Neural crest cell (in vitro differentiated cells): ENCODE measurements around the gene MPP3. TPM values are rescaled to one million over a fixed set of nuclear protein-coding genes. Genes with fewer than 3 reads are reported as not detected.
A peak's percentile ranks its signal among the peaks of the same experiment; 100 is the strongest.

Source experiments
- DNase-seq: peaks from one replicate; pipeline ENCODE4 v3.0.0; 2021; ENCODE audit warnings: low read depth, mixed read lengths, low spot score
- H3K27ac Mint-ChIP-seq: one replicate; pipeline ENCODE4 v1.8.0; 2021; ENCODE audit warnings: mild to moderate bottlenecking, mixed read lengths; ENCODE audit not compliant: unreplicated experiment
- H3K27me3 Mint-ChIP-seq: 2 replicates; pipeline ENCODE4 v1.8.0; 2021; ENCODE audit warnings: low read depth, mild to moderate bottlenecking, mixed read lengths
- H3K36me3 Mint-ChIP-seq: 2 replicates; pipeline ENCODE4 v1.8.0; 2021; ENCODE audit warnings: low read depth, mild to moderate bottlenecking, mixed read lengths
- H3K4me1 Mint-ChIP-seq: 2 replicates; pipeline ENCODE4 v1.8.0; 2021; ENCODE audit warnings: mixed read lengths
- H3K4me3 Mint-ChIP-seq: one replicate; pipeline ENCODE4 v1.8.0; 2021; ENCODE audit warnings: mild to moderate bottlenecking, mixed read lengths
- H3K9me3 Mint-ChIP-seq: 2 replicates; pipeline ENCODE4 v1.8.0; 2021; ENCODE audit warnings: mixed read lengths
- total RNA-seq: library from RNA; stranded (reverse); gene quantifications from 2 replicates; pipeline ENCODE4 v1.2.1, GENCODE V29; 2021
- TF ChIP-seq, protein P1 (sequence below): fragments of 200-600 bp; sonication (generic); conservative IDR thresholded peaks from 2 replicates; pipeline ENCODE4 v1.5.0; 2021; ENCODE audit warnings: antibody characterized with exemption, mild to moderate bottlenecking

The MPP3 gene
- total RNA-seq, 1 donor from 2014 or later = 14.4 TPM

DNA sequence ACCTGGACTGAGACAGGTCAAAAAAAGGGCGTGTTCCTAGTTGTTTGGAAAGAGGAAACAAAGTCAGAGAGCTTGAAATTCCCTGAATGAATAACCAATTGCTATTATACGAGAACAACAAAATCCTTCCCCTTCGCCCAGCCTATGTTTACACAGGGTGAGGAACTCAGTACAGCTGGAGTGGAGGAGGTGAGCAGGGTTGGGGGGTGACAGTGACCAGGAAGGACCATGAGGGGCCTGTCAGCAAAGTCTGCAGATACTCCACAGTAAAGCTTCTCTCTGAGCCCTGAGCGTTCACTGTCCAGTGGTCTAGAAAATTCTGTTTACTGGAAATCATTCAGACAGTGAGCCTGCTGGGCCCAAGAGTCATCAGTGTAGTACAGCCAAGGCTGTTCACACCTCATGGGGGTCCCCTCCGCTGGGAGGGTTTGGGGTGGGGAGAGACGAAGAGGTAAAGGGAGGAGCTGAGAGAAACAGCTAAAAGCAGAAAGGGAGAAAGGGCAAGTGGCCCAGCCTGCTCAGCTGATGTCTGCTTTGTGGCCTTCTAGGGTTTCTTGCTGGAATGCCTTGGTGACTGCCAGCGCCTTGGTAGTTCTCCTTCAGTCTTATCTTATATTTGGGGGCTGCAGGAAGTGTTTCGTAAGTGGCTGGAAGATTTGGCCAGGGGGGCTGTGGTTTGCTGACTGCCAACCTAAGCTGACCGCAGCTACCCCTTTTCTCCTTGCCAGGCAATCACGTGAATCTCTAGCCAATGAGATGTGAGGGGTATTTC lies 59.9 kb downstream of the MPP3 start:
- TF ChIP-seq, protein P1, sequence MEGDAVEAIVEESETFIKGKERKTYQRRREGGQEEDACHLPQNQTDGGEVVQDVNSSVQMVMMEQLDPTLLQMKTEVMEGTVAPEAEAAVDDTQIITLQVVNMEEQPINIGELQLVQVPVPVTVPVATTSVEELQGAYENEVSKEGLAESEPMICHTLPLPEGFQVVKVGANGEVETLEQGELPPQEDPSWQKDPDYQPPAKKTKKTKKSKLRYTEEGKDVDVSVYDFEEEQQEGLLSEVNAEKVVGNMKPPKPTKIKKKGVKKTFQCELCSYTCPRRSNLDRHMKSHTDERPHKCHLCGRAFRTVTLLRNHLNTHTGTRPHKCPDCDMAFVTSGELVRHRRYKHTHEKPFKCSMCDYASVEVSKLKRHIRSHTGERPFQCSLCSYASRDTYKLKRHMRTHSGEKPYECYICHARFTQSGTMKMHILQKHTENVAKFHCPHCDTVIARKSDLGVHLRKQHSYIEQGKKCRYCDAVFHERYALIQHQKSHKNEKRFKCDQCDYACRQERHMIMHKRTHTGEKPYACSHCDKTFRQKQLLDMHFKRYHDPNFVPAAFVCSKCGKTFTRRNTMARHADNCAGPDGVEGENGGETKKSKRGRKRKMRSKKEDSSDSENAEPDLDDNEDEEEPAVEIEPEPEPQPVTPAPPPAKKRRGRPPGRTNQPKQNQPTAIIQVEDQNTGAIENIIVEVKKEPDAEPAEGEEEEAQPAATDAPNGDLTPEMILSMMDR = no peak
- Mint-ChIP-seq H3K9me3 (no peaks in the 10 kb centered on the region), H3K27me3 (no peaks in the 10 kb centered on the region), H3K27ac (peak overlapping the region; percentile 71), H3K4me3 (peak overlapping the region; percentile 27), H3K36me3 (peaks cover 9% of the 10 kb centered on the region), H3K4me1 (peaks cover 6% of the 10 kb centered on the region)
- DNase-seq = no peak

DNA sequence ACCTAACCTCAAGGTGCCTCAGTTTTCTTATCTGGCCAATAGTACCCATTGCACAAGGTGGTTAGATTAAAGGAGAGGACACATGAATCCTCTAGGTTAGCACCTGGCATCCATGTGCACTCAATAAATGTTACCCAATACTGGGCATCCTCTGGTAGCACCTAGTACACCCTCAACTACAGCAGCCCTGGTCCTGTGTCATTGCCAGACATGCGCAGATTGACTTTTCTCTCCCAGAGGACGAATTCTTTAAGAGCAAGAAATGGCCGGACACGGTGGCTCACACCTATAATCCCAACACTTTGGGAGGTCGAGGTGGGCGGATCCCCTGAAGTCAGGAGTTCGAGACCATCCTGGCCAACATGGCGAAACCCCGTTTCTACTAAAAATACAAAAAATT lies 61.5 kb downstream of the MPP3 start:
- Mint-ChIP-seq H3K36me3 (peaks cover 9% of the 10 kb centered on the region), H3K27ac (no peak overlapping the region), H3K4me3 (no peak overlapping the region), H3K27me3 (no peaks in the 10 kb centered on the region), H3K4me1 (peaks cover 2% of the 10 kb centered on the region), H3K9me3 (no peaks in the 10 kb centered on the region)
- TF ChIP-seq, protein P1 = no peak
- DNase-seq = no peak

DNA sequence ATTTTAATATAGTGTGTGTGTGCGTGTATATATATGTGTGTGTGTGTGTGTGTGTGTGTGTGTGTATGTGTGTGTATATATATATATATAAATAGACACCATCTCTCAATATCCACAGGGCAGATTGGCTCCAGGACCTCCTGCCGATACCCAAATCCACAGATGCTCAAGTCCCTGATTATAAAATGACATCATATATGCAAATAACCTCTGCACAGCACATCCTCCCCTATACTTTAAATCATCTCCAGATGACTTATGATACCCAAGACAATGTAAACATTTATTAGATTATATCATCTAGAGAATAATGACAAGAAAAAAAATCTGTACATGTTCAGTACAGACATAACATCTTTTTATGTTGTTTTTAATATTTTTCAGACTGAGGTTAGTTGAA lies 62.0 kb downstream of the MPP3 start:
- Mint-ChIP-seq H3K9me3 (no peaks in the 10 kb centered on the region), H3K36me3 (peaks cover 9% of the 10 kb centered on the region), H3K4me3 (no peak overlapping the region), H3K27me3 (no peaks in the 10 kb centered on the region), H3K4me1 (peaks cover 6% of the 10 kb centered on the region), H3K27ac (no peak overlapping the region)
- DNase-seq = no peak
- TF ChIP-seq, protein P1 = no peak

DNA sequence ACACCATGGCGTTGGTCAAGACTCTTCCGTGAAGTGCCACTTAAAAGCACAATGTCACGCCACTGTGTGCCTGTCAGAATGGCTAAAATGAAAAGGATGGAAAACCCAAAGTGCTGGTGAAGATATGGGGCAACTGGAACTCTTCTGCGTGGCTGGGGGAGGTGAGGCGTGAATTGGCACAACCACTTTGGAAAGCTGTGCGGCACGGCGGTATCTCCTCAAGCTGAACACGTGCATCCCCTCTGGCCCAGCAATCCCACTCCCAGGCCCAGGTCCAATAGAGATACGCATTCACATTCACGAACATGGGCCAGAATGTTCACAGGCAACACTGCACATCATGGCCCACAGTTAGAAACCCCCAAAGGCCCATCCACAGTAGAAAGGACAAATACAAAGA lies 63.1 kb downstream of the MPP3 start:
- H3K9me3 Mint-ChIP-seq = no peaks in the 10 kb centered on the region
- TF ChIP-seq, protein P1 = no peak
- H3K27me3 Mint-ChIP-seq = no peaks in the 10 kb centered on the region
- no peak for DNase-seq
- peaks cover 6% of the 10 kb centered on the region for H3K4me1 Mint-ChIP-seq
- no peak overlapping the region for H3K4me3 Mint-ChIP-seq
- no peak overlapping the region for H3K27ac Mint-ChIP-seq
- H3K36me3 Mint-ChIP-seq = peaks cover 9% of the 10 kb centered on the region

DNA sequence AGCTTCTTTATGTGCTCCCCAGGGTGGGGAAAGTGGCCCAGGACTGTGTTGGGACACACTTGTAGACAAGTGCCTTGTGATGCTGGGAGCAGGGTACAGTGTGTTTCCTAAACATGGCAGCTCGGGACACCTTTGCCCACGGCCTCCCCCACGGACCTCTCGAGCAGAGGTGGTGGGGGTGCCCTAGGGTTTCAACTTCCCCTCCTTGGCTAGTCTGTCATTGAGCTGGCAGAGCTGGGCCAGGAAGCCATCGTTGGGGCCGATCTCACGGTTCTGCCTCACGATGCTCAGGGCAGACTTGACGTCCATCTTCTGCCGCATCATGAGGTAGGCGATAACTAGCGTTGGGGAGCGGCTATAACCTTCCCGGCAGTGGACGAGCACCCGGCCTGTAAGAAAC lies 63.5 kb downstream of the MPP3 start:
- Mint-ChIP-seq H3K27me3 (no peaks in the 10 kb centered on the region), H3K27ac (no peak overlapping the region), H3K4me3 (no peak overlapping the region), H3K36me3 (peaks cover 9% of the 10 kb centered on the region), H3K4me1 (peaks cover 6% of the 10 kb centered on the region), H3K9me3 (no peaks in the 10 kb centered on the region)
- TF ChIP-seq, protein P1 = no peak
- DNase-seq = no peak
